Measurements from ENCODE around the gene ADCY9.

GRCh38 chr16:3987231-3987630 is 129.0 kb downstream of the ADCY9 start:
- TF ChIP-seq POLR2A (IDR thresholded peaks at IDR 0.05; ENCODE audit: low read length) (no peak), GATA1 (IDR thresholded peaks at IDR 0.05; ENCODE audit: low read depth, low read length) (no peak)

Measured in erythroblast (primary cell).